GM21737 (cell line): Measurements from ENCODE around the gene CDK5.
A peak's percentile ranks its signal among the peaks of the same experiment; 100 is the strongest.

Experiments
- ATAC-seq: cut with Tn5 transposase; IDR thresholded peaks from one replicate; pipeline ENCODE4 v1.9.1; 2021; ENCODE audit warnings: mild to moderate bottlenecking, moderate library complexity; ENCODE audit not compliant: unreplicated experiment

Gene CDK5

GRCh38 chr7:151074817-151075661 is 17.3 kb upstream of the CDK5 start:
- ATAC-seq = no peak

- ATAC-seq = no peak
Observed at GRCh38 chr7:151073990-151074389, 16.3 kb upstream of the CDK5 start.

- no peak for ATAC-seq
Observed at GRCh38 chr7:151071032-151071866, 13.6 kb upstream of the CDK5 start.

GRCh38 chr7:151070574-151070960 is 12.9 kb upstream of the CDK5 start:
- ATAC-seq = no peak

- ATAC-seq = no peak
Observed at GRCh38 chr7:151069841-151070573, 12.3 kb upstream of the CDK5 start.

- ATAC-seq = no peak
Observed at GRCh38 chr7:151068069-151068773, 10.5 kb upstream of the CDK5 start.

- no peak for ATAC-seq
Observed at GRCh38 chr7:151066273-151066974, 8.7 kb upstream of the CDK5 start.

GRCh38 chr7:151065516-151065915 is 7.8 kb upstream of the CDK5 start:
- no peak for ATAC-seq

GRCh38 chr7:151064993-151065392 is 7.3 kb upstream of the CDK5 start:
- no peak for ATAC-seq

GRCh38 chr7:151064454-151064853 is 6.8 kb upstream of the CDK5 start:
- no peak for ATAC-seq

GRCh38 chr7:151063212-151063561 is 5.5 kb upstream of the CDK5 start:
- no peak for ATAC-seq

- no peak for ATAC-seq
Observed at GRCh38 chr7:151062399-151063211, 4.9 kb upstream of the CDK5 start.

- ATAC-seq = no peak
Observed at GRCh38 chr7:151062111-151062398, 4.4 kb upstream of the CDK5 start.

GRCh38 chr7:151061213-151062110 is 3.8 kb upstream of the CDK5 start:
- no peak for ATAC-seq

GRCh38 chr7:151060416-151061212 is 2.9 kb upstream of the CDK5 start:
- ATAC-seq = no peak

GRCh38 chr7:151060113-151060415 is 2.4 kb upstream of the CDK5 start:
- ATAC-seq = no peak

GRCh38 chr7:151059367-151060112 is 1.8 kb upstream of the CDK5 start, which contains the start of gene SLC4A2:
TSS of gene SLC4A2 (plus strand) at chr7:151059589. CDS start at chr7:151061988, 2,399 bp downstream.
- ATAC-seq = peak; percentile 37
